HUES64 (cell line): ENCODE measurements around the gene C17orf114.

Source experiments
- H3K27ac ChIP-seq: 2 replicates; pipeline ENCODE4 v1.7.0; 2013; ENCODE audit warnings: low read depth, low read length, inconsistent platforms
- H3K27me3 ChIP-seq: 2 replicates; pipeline ENCODE4 v1.6.1; 2013; ENCODE audit warnings: mild to moderate bottlenecking, low read length; ENCODE audit not compliant: insufficient read depth
- H3K36me3 ChIP-seq: 2 replicates; pipeline ENCODE4 v1.6.1; 2013; ENCODE audit warnings: mild to moderate bottlenecking, low read length; ENCODE audit not compliant: insufficient read depth
- H3K4me1 ChIP-seq: 2 replicates; pipeline ENCODE4 v1.6.1; 2013; ENCODE audit warnings: mild to moderate bottlenecking, low read length, moderate library complexity; ENCODE audit not compliant: insufficient read depth
- H3K4me3 ChIP-seq: 2 replicates; pipeline ENCODE4 v1.5.1; 2013; ENCODE audit warnings: mild to moderate bottlenecking, low read length, moderate library complexity
- H3K9ac ChIP-seq: 2 replicates; pipeline ENCODE4 v1.6.1; 2013; ENCODE audit warnings: mild to moderate bottlenecking, low read depth, low read length
- H3K9me3 ChIP-seq: 2 replicates; pipeline ENCODE4 v1.6.1; 2013; ENCODE audit warnings: low read depth, low read length; ENCODE audit not compliant: insufficient read depth
- WGBS: fragments of 150-250, 120-280 bp; methylation state at CpG from one replicate; pipeline ENCODE4 v1.1.7; 2013; ENCODE audit warnings: missing lambda C conversion rate; 5-methylcytosine and 5-hydroxymethylcytosine counted together

The C17orf114 gene

DNA sequence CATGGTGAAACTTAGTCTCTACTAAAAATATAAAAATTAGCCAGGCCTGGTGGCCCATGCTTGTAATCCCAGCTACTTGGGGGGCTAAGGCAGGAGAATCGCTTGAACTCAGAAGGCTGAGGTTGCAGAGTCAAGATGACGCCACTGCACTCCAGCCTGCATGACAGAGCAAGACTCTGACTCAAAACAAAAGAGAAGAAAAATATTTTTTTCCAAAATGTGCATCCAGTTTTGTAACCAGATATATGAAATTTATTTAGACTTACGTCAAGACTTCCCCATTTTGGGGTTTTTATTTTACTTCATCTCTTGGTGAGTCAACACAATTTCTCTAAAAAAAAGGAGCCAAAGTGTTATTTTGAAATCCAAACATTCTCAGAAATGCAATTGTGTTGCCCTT, 35.9 kb downstream of the C17orf114 start:
- Histone ChIP-seq H3K27ac (no peak overlapping the region), H3K36me3 (no peaks in the 10 kb centered on the region), H3K9me3 (no peaks in the 10 kb centered on the region), H3K4me1 (no peaks in the 10 kb centered on the region), H3K27me3 (no peaks in the 10 kb centered on the region), H3K9ac (no peak overlapping the region), H3K4me3 (no peak overlapping the region)
- WGBS: 96% methylated on average over 3 of the region's 3 CpGs

DNA sequence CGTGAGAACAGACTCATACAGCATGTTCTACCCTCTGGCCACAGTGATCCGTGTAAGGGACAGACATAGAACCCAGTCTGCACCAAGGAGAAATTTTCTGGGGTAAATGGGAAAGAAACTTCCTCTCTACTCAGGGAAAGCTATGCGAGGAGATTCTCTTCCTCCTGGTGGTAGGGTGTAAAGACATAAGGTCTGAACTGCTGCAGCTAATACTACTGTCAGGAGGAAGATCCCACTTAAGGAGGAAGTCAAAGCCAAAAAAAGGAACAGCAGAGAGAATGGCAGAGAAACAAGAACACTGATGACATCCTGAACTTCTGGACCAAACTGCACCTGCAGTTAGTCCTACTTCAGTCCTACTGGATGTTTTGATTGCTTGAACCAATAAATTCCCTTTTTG, 37.5 kb downstream of the C17orf114 start:
- no peak overlapping the region for H3K9ac ChIP-seq
- WGBS: 78% methylated on average over 2 of the region's 3 CpGs

DNA sequence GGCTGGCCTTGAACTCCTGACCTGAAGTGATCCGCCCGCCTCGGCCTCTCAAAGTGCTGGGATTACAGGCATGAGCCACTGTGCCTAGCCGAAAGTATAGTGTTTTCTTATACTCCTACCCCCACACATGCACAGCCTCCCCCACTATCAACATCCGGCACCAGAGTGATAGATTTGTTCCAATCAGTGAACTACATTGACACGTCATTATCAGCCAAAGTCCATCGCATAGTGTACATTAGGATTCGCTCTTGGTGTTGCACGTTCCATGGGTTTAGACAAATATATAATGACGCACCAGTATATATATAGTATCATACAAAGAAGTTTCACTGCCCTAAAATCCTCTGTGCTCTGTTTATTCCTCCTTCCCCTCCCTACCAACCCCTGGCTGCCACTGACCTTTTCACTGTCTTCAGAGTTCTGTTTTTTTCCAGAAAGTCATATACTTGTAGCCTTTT, 42.3 kb downstream of the C17orf114 start:
- H3K9ac ChIP-seq: no peak overlapping the region
- no peaks in the 10 kb centered on the region for H3K36me3 ChIP-seq
- H3K27ac ChIP-seq: no peak overlapping the region
- no peaks in the 10 kb centered on the region for H3K9me3 ChIP-seq
- no peaks in the 10 kb centered on the region for H3K27me3 ChIP-seq
- H3K4me1 ChIP-seq: no peaks in the 10 kb centered on the region
- H3K4me3 ChIP-seq: no peak overlapping the region
- WGBS: 94% methylated on average over 10 of the region's 10 CpGs

More for the DNA sequence above, 37.5 kb downstream of the C17orf114 start:
- Histone ChIP-seq H3K27me3 (no peaks in the 10 kb centered on the region), H3K4me1 (no peaks in the 10 kb centered on the region), H3K36me3 (no peaks in the 10 kb centered on the region), H3K4me3 (no peak overlapping the region), H3K9me3 (no peaks in the 10 kb centered on the region), H3K27ac (no peak overlapping the region)

DNA sequence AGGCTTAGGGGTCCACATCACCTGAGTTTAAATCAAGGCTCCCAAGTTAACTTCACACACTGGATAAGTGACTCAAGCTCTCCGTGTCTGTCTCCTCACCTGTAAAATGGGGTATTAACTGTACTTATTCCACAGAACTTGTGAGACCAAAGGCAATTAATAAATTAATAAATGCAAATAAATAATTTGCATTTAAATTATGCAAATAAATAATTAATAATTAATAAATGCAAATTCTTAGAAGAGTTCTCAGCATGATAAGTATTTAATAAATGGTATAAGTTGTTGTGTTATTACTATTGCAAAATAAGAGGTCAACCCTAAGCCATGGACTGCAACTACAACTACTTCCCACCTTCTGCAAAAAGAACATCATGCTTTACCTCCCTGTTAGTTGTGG, 48.7 kb downstream of the C17orf114 start:
- no peaks in the 10 kb centered on the region; the same call in 1 of the 2 replicates for H3K27me3 ChIP-seq

DNA sequence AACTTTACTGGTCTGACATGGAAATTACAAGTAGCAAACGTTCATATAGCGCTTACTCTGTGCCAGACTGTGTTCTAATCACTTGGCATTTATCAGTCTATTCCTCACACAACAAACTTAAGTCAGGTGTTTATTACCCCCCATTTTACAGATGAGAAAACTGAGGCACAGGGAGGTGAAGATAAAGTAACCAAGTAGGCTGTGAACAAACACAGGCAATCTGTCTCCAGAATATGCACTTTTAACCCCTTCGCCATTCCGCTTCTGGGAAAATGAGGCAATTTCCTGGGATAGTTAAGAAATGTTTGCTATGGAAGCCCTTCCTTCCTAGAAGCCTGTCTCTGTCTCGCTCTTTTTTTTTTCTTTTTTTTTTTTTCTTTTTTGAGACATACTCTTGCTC, 50.2 kb downstream of the C17orf114 start:
- WGBS: 78% methylated on average over 5 of the region's 5 CpGs
- Histone ChIP-seq H3K4me3 (no peak overlapping the region), H3K27ac (no peak overlapping the region)

More for the DNA sequence above, 48.7 kb downstream of the C17orf114 start:
- Histone ChIP-seq H3K36me3 (no peaks in the 10 kb centered on the region), H3K27ac (no peak overlapping the region), H3K9ac (no peak overlapping the region), H3K4me1 (no peaks in the 10 kb centered on the region), H3K9me3 (no peaks in the 10 kb centered on the region), H3K4me3 (no peak overlapping the region)
- WGBS: no CpG with 5 or more reads among the region's 1 CpG

More for the DNA sequence above, 50.2 kb downstream of the C17orf114 start:
- H3K4me1 ChIP-seq: no peaks in the 10 kb centered on the region
- H3K9me3 ChIP-seq: no peaks in the 10 kb centered on the region
- H3K36me3 ChIP-seq: no peaks in the 10 kb centered on the region
- no peak overlapping the region for H3K9ac ChIP-seq
- no peaks in the 10 kb centered on the region; the same call in 1 of the 2 replicates for H3K27me3 ChIP-seq
